Osteoblast (primary cell): ENCODE measurements around the gene PUS7L. TPM values are rescaled to one million over a fixed set of nuclear protein-coding genes. Genes with fewer than 3 reads are reported as not detected.

Source experiments
- DNase-seq: peaks from one replicate; pipeline ENCODE4 v3.0.0; 2011; ENCODE audit warnings: low spot score, mixed read lengths; ENCODE audit not compliant: insufficient read length; ENCODE audit errors: missing footprints
- H2AFZ ChIP-seq: 2 replicates; pipeline ENCODE4 v1.6.0; 2011; ENCODE audit warnings: mild to moderate bottlenecking, low read length
- H3K27ac ChIP-seq: 2 replicates; pipeline ENCODE4 v1.5.1; 2011; ENCODE audit warnings: mild to moderate bottlenecking, low read depth, low read length, moderate library complexity
- H3K27me3 ChIP-seq: 2 replicates; pipeline ENCODE4 v1.6.0; 2012; ENCODE audit warnings: mild to moderate bottlenecking, control low read depth, inconsistent platforms, low read length, moderate library complexity; ENCODE audit not compliant: insufficient read depth
- H3K36me3 ChIP-seq: 2 replicates; pipeline ENCODE4 v1.5.1; 2011; ENCODE audit warnings: mild to moderate bottlenecking, low read length, control low read depth, moderate library complexity; ENCODE audit not compliant: insufficient read depth
- H3K4me1 ChIP-seq: 2 replicates; pipeline ENCODE4 v1.5.1; 2011; ENCODE audit warnings: mild to moderate bottlenecking, low read length, control low read depth, moderate library complexity; ENCODE audit not compliant: insufficient read depth
- H3K4me2 ChIP-seq: 2 replicates; pipeline ENCODE4 v1.6.0; 2011; ENCODE audit warnings: mild to moderate bottlenecking, low read length; ENCODE audit not compliant: insufficient read depth
- H3K4me3 ChIP-seq: fragments of 200-600 bp; sonication (generic); 3 replicates; pipeline ENCODE4 v1.5.1; 2012; ENCODE audit warnings: mild to moderate bottlenecking, low read length, inconsistent platforms; ENCODE audit not compliant: insufficient read depth
- H3K79me2 ChIP-seq: 2 replicates; pipeline ENCODE4 v1.6.0; 2012; ENCODE audit warnings: mild to moderate bottlenecking, low read length, control low read depth, inconsistent platforms; ENCODE audit not compliant: insufficient read depth
- H3K9me3 ChIP-seq: 2 replicates; pipeline ENCODE4 v1.5.1; 2011; ENCODE audit warnings: low read depth, low read length, control low read depth
- H4K20me1 ChIP-seq: 2 replicates; pipeline ENCODE4 v1.6.0; 2012; ENCODE audit warnings: mild to moderate bottlenecking, low read length, control low read depth; ENCODE audit not compliant: insufficient read depth
- total RNA-seq: library from RNA; depleted of rRNA; stranded (reverse); fragments of >200 nt; gene quantifications from 2 replicates; pipeline ENCODE4 v1.2.3, GENCODE V29; 2012
- TF ChIP-seq, protein P1 (sequence below): IDR thresholded peaks from 2 replicates; pipeline ENCODE4 v1.5.1; 2011; ENCODE audit warnings: mild to moderate bottlenecking, low read depth, low read length, moderate library complexity; ENCODE audit errors: extremely low read depth

PUS7L gene
- total RNA-seq, 1 donor, result 20.6 TPM

GRCh38 chr12:43795716-43796280, 37.2 kb upstream of the PUS7L start:
- Histone ChIP-seq H3K4me3 (no peak overlapping the region), H3K36me3 (peaks cover 53% of the 10 kb centered on the region), H3K27me3 (no peaks in the 10 kb centered on the region), H3K4me1 (no peaks in the 10 kb centered on the region), H3K9me3 (no peaks in the 10 kb centered on the region), H3K27ac (no peak overlapping the region), H3K4me2 (no peak overlapping the region), H3K79me2 (no peaks in the 10 kb centered on the region), H4K20me1 (no peaks in the 10 kb centered on the region), H2AFZ (no peak overlapping the region)
- DNase-seq, result no peak
- TF ChIP-seq, protein P1, sequence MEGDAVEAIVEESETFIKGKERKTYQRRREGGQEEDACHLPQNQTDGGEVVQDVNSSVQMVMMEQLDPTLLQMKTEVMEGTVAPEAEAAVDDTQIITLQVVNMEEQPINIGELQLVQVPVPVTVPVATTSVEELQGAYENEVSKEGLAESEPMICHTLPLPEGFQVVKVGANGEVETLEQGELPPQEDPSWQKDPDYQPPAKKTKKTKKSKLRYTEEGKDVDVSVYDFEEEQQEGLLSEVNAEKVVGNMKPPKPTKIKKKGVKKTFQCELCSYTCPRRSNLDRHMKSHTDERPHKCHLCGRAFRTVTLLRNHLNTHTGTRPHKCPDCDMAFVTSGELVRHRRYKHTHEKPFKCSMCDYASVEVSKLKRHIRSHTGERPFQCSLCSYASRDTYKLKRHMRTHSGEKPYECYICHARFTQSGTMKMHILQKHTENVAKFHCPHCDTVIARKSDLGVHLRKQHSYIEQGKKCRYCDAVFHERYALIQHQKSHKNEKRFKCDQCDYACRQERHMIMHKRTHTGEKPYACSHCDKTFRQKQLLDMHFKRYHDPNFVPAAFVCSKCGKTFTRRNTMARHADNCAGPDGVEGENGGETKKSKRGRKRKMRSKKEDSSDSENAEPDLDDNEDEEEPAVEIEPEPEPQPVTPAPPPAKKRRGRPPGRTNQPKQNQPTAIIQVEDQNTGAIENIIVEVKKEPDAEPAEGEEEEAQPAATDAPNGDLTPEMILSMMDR, result no peak

- TF ChIP-seq, protein P1, result no peak
- DNase-seq, result no peak
Observed at GRCh38 chr12:43789941-43790340, 31.4 kb upstream of the PUS7L start.

GRCh38 chr12:43786899-43787693, 28.5 kb upstream of the PUS7L start:
- DNase-seq, result peak; percentile 13
- H3K9me3 ChIP-seq, result no peaks in the 10 kb centered on the region
- H3K27me3 ChIP-seq, result no peaks in the 10 kb centered on the region
- H3K4me3 ChIP-seq, result no peak overlapping the region
- H3K79me2 ChIP-seq, result no peaks in the 10 kb centered on the region
- no peaks in the 10 kb centered on the region for H4K20me1 ChIP-seq
- TF ChIP-seq, protein P1, result no peak
- H3K36me3 ChIP-seq, result peaks cover 39% of the 10 kb centered on the region
- no peak overlapping the region for H3K4me2 ChIP-seq
- H3K27ac ChIP-seq, result no peak overlapping the region
- H3K4me1 ChIP-seq, result peaks cover 4% of the 10 kb centered on the region
- no peak overlapping the region for H2AFZ ChIP-seq

More at GRCh38 chr12:43789941-43790340, 31.4 kb upstream of the PUS7L start:
- peaks cover 4% of the 10 kb centered on the region for H3K4me1 ChIP-seq
- no peaks in the 10 kb centered on the region for H3K9me3 ChIP-seq
- no peak overlapping the region for H3K4me2 ChIP-seq
- no peaks in the 10 kb centered on the region for H3K79me2 ChIP-seq
- no peaks in the 10 kb centered on the region for H3K27me3 ChIP-seq
- H3K4me3 ChIP-seq, result no peak overlapping the region
- H3K36me3 ChIP-seq, result peaks cover 13% of the 10 kb centered on the region
- no peak overlapping the region for H3K27ac ChIP-seq
- H4K20me1 ChIP-seq, result no peaks in the 10 kb centered on the region
- H2AFZ ChIP-seq, result no peak overlapping the region

GRCh38 chr12:43776498-43776897, 17.9 kb upstream of the PUS7L start:
- DNase-seq, result no peak
- no peaks in the 10 kb centered on the region for H3K9me3 ChIP-seq
- H3K36me3 ChIP-seq, result peaks cover 58% of the 10 kb centered on the region
- H3K79me2 ChIP-seq, result no peaks in the 10 kb centered on the region
- no peak overlapping the region for H2AFZ ChIP-seq
- TF ChIP-seq, protein P1, result peak; percentile 43
- no peaks in the 10 kb centered on the region for H4K20me1 ChIP-seq
- no peaks in the 10 kb centered on the region for H3K4me1 ChIP-seq
- H3K4me3 ChIP-seq, result no peak overlapping the region
- H3K4me2 ChIP-seq, result no peak overlapping the region
- no peak overlapping the region for H3K27ac ChIP-seq
- H3K27me3 ChIP-seq, result no peaks in the 10 kb centered on the region
